Stimulated activated CD8-positive, alpha-beta memory T cell treated with anti-CD3 and anti-CD28 coated beads, Interleukin-12 subunit alpha, Interleukin-12 subunit beta, amount 100 ng/mL, for 4 hours (primary cell): ENCODE results near the gene PLXDC2.

Experiments
- DNase-seq: peaks from one replicate; pipeline ENCODE4 v3.0.0-alpha.2; 2020; ENCODE audit warnings: low read depth

Gene PLXDC2

GRCh38 chr10:20276127-20276979 lies 460.1 kb downstream of the PLXDC2 start:
- DNase-seq = no peak

- no peak for DNase-seq
These were observed 461.6 kb downstream of the PLXDC2 start for GRCh38 chr10:20277820-20278219.

- DNase-seq = no peak
These were observed 465.3 kb downstream of the PLXDC2 start for GRCh38 chr10:20281579-20281978.

- no peak for DNase-seq
These were observed 471.4 kb downstream of the PLXDC2 start for GRCh38 chr10:20287586-20287985.

- DNase-seq = no peak
These were observed 471.8 kb downstream of the PLXDC2 start for GRCh38 chr10:20288060-20288459.

GRCh38 chr10:20289070-20289828 lies 473.0 kb downstream of the PLXDC2 start:
- DNase-seq = no peak

- no peak for DNase-seq
These were observed 482.2 kb downstream of the PLXDC2 start for GRCh38 chr10:20298417-20298816.

- DNase-seq = no peak
These were observed 483.0 kb downstream of the PLXDC2 start for GRCh38 chr10:20299034-20299736.

- no peak for DNase-seq
These were observed 484.5 kb downstream of the PLXDC2 start for GRCh38 chr10:20300735-20301134.

GRCh38 chr10:20302033-20302432 lies 485.8 kb downstream of the PLXDC2 start:
- no peak for DNase-seq

- DNase-seq = no peak
These were observed 487.4 kb downstream of the PLXDC2 start for GRCh38 chr10:20303453-20304152.

GRCh38 chr10:20313665-20314064 lies 497.4 kb downstream of the PLXDC2 start:
- DNase-seq = no peak

GRCh38 chr10:20314431-20314830 lies 498.2 kb downstream of the PLXDC2 start:
- DNase-seq = no peak

- no peak for DNase-seq
These were observed 511.7 kb downstream of the PLXDC2 start for GRCh38 chr10:20327954-20328353.

GRCh38 chr10:20330246-20330645 lies 514.0 kb downstream of the PLXDC2 start:
- no peak for DNase-seq

- no peak for DNase-seq
These were observed 518.3 kb downstream of the PLXDC2 start for GRCh38 chr10:20334559-20334958.
